ENCODE data around the gene CERS3. TPM values are rescaled to one million over a fixed set of nuclear protein-coding genes. Genes with fewer than 3 reads are reported as not detected.

CERS3 gene
- total and polyA plus RNA-seq, 2 experiments from 2014 or later, result not detected

GRCh38 chr15:100434561-100434960 lies 94.2 kb downstream of the CERS3 start:
- Histone ChIP-seq H3K9me3 (ENCODE audit: low read depth) (no peaks in the 10 kb centered on the region), H3K4me1 (ENCODE audit: insufficient read depth) (no peaks in the 10 kb centered on the region), H3K36me3 (ENCODE audit: low read depth) (no peaks in the 10 kb centered on the region), H3F3A (ENCODE audit: insufficient read depth) (no peaks in the 10 kb centered on the region), H3K27me3 (replicated peaks; ENCODE audit: insufficient read depth) (no peaks in the 10 kb centered on the region), H2AFZ (no peak overlapping the region), H3K9ac (no peak overlapping the region), H3K9me2 (ENCODE audit: insufficient read depth) (no peaks in the 10 kb centered on the region), H3K79me2 (ENCODE audit: insufficient read depth) (no peaks in the 10 kb centered on the region), H3K27ac (no peak overlapping the region), H3K4me2 (ENCODE audit: unreplicated experiment) (no peak overlapping the region), H3K4me3 (no peak overlapping the region), H4K20me1 (ENCODE audit: insufficient read depth) (no peaks in the 10 kb centered on the region)
- DNase-seq, result no peak
- WGBS, 2 experiments (ENCODE audit: low coverage in 1 of 2, low lambda C conversion rate in 2 of 2, missing lambda C conversion rate in 2 of 2), result 21 to 22% methylated on average over 6 of the region's 6 CpGs
- in situ Hi-C loops (cut with MboI), result no loop called here
- TF ChIP-seq EZH2phosphoT487 (IDR thresholded peaks at IDR 0.05; ENCODE audit: insufficient read depth, low read depth), result no peak

DNA sequence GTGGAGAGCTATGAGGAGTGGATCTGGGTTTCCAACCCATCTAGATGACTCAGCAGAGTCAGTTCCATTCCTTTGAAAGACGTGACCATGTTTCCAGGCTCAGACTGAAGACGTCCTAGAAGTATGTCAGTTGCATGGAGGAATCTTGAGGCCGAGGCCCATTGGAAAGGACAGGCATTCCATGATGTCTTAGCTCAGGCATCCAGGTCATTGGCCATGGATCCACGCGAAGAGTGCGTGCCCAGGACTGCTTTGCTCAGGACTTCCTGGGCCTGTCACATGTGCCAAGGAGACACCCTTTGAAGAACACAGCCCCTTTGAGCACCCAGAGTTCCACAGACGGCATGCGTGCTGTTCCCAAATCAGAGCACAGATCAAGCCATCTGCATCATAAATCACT lies 94.7 kb downstream of the CERS3 start:
- Histone ChIP-seq H3K27me3 (replicated peaks; ENCODE audit: insufficient read depth) (no peaks in the 10 kb centered on the region), H3F3A (ENCODE audit: insufficient read depth) (no peaks in the 10 kb centered on the region), H3K4me3 (no peak overlapping the region), H4K20me1 (ENCODE audit: insufficient read depth) (no peaks in the 10 kb centered on the region), H3K9me2 (ENCODE audit: insufficient read depth) (no peaks in the 10 kb centered on the region), H3K9ac (no peak overlapping the region), H3K4me1 (ENCODE audit: insufficient read depth) (no peaks in the 10 kb centered on the region), H3K36me3 (ENCODE audit: low read depth) (no peaks in the 10 kb centered on the region), H3K9me3 (ENCODE audit: low read depth) (no peaks in the 10 kb centered on the region), H2AFZ (no peak overlapping the region), H3K79me2 (ENCODE audit: insufficient read depth) (no peaks in the 10 kb centered on the region), H3K4me2 (ENCODE audit: unreplicated experiment) (no peak overlapping the region), H3K27ac (no peak overlapping the region)
- in situ Hi-C loops (cut with MboI), result no loop called here
- TF ChIP-seq EZH2 (IDR thresholded peaks at IDR 0.05; ENCODE audit: insufficient read depth, poor library complexity, severe bottlenecking) (no peak), EZH2phosphoT487 (IDR thresholded peaks at IDR 0.05; ENCODE audit: insufficient read depth, low read depth) (no peak)
- 42 to 48% methylated on average over 8 of the region's 8 CpGs for WGBS, 2 experiments (ENCODE audit: low coverage in 1 of 2, low lambda C conversion rate in 2 of 2, missing lambda C conversion rate in 2 of 2)
- no peak for DNase-seq

- DNase-seq, result no peak
- H3K4me3 ChIP-seq, result no peak overlapping the region
- no peak overlapping the region for H3K27ac ChIP-seq
- WGBS, 2 experiments (ENCODE audit: low coverage in 1 of 2, low lambda C conversion rate in 2 of 2, missing lambda C conversion rate in 2 of 2), result 75 to 86% methylated on average over 2 of the region's 2 CpGs
- H3K4me1 ChIP-seq (ENCODE audit: insufficient read depth), result no peaks in the 10 kb centered on the region
- TF ChIP-seq EZH2phosphoT487 (IDR thresholded peaks at IDR 0.05; ENCODE audit: insufficient read depth, low read depth) (no peak), EZH2 (IDR thresholded peaks at IDR 0.05; ENCODE audit: insufficient read depth, poor library complexity, severe bottlenecking) (no peak)
- in situ Hi-C loops (cut with MboI), result no loop called here
- no peaks in the 10 kb centered on the region for H3K27me3 ChIP-seq (replicated peaks; ENCODE audit: insufficient read depth)
- H3K9ac ChIP-seq, result no peak overlapping the region
- H3K36me3 ChIP-seq (ENCODE audit: low read depth), result no peaks in the 10 kb centered on the region
- H3K79me2 ChIP-seq (ENCODE audit: insufficient read depth), result no peaks in the 10 kb centered on the region
- H2AFZ ChIP-seq, result no peak overlapping the region
- no peaks in the 10 kb centered on the region for H3K9me2 ChIP-seq (ENCODE audit: insufficient read depth)
- no peaks in the 10 kb centered on the region for H3K9me3 ChIP-seq (ENCODE audit: low read depth)
- H3F3A ChIP-seq (ENCODE audit: insufficient read depth), result no peaks in the 10 kb centered on the region
- H4K20me1 ChIP-seq (ENCODE audit: insufficient read depth), result no peaks in the 10 kb centered on the region
- no peak overlapping the region for H3K4me2 ChIP-seq (ENCODE audit: unreplicated experiment)
Measured at GRCh38 chr15:100433304-100433703, 95.4 kb downstream of the CERS3 start.

GRCh38 chr15:100430411-100430810 lies 98.3 kb downstream of the CERS3 start:
- no peak overlapping the region for H3K4me2 ChIP-seq (ENCODE audit: unreplicated experiment)
- no peaks in the 10 kb centered on the region for H3K9me3 ChIP-seq (ENCODE audit: low read depth)
- no peak overlapping the region for H3K27ac ChIP-seq
- no peak overlapping the region for H3K9ac ChIP-seq
- no peaks in the 10 kb centered on the region for H3K79me2 ChIP-seq (ENCODE audit: insufficient read depth)
- H2AFZ ChIP-seq, result no peak overlapping the region
- no peaks in the 10 kb centered on the region for H3F3A ChIP-seq (ENCODE audit: insufficient read depth)
- no peaks in the 10 kb centered on the region for H3K4me1 ChIP-seq (ENCODE audit: insufficient read depth)
- 23 to 24% methylated on average over 1 of the region's 1 CpG for WGBS, 2 experiments (ENCODE audit: low coverage in 1 of 2, low lambda C conversion rate in 2 of 2, missing lambda C conversion rate in 2 of 2)
- no peaks in the 10 kb centered on the region for H3K36me3 ChIP-seq (ENCODE audit: low read depth)
- H3K4me3 ChIP-seq, result no peak overlapping the region
- no peaks in the 10 kb centered on the region for H3K27me3 ChIP-seq (replicated peaks; ENCODE audit: insufficient read depth)
- H3K9me2 ChIP-seq (ENCODE audit: insufficient read depth), result no peaks in the 10 kb centered on the region
- in situ Hi-C loops (cut with MboI), result no loop called here
- TF ChIP-seq EZH2phosphoT487 (IDR thresholded peaks at IDR 0.05; ENCODE audit: insufficient read depth, low read depth), result no peak
- no peak for TF ChIP-seq EZH2 (IDR thresholded peaks at IDR 0.05; ENCODE audit: insufficient read depth, poor library complexity, severe bottlenecking)
- no peak for DNase-seq
- no peaks in the 10 kb centered on the region for H4K20me1 ChIP-seq (ENCODE audit: insufficient read depth)

GRCh38 chr15:100429116-100429728 lies 99.5 kb downstream of the CERS3 start:
- no peak for TF ChIP-seq EZH2phosphoT487 (IDR thresholded peaks at IDR 0.05; ENCODE audit: insufficient read depth, low read depth)
- no peak for TF ChIP-seq EZH2 (IDR thresholded peaks at IDR 0.05; ENCODE audit: insufficient read depth, poor library complexity, severe bottlenecking)
- no peak for DNase-seq
- in situ Hi-C loops (cut with MboI), result no loop called here
- Histone ChIP-seq H4K20me1 (ENCODE audit: insufficient read depth) (no peaks in the 10 kb centered on the region), H3F3A (ENCODE audit: insufficient read depth) (no peaks in the 10 kb centered on the region), H3K79me2 (ENCODE audit: insufficient read depth) (no peaks in the 10 kb centered on the region), H2AFZ (no peak overlapping the region), H3K4me2 (ENCODE audit: unreplicated experiment) (no peak overlapping the region), H3K27ac (no peak overlapping the region), H3K9ac (no peak overlapping the region), H3K36me3 (ENCODE audit: low read depth) (no peaks in the 10 kb centered on the region), H3K9me3 (ENCODE audit: low read depth) (no peaks in the 10 kb centered on the region), H3K27me3 (replicated peaks; ENCODE audit: insufficient read depth) (no peaks in the 10 kb centered on the region), H3K9me2 (ENCODE audit: insufficient read depth) (no peaks in the 10 kb centered on the region), H3K4me1 (ENCODE audit: insufficient read depth) (no peaks in the 10 kb centered on the region), H3K4me3 (no peak overlapping the region)
- WGBS, 2 experiments (ENCODE audit: low coverage in 1 of 2, low lambda C conversion rate in 2 of 2, missing lambda C conversion rate in 2 of 2), result 41 to 42% methylated on average over 8 of the region's 8 CpGs
